ENCODE data around the gene FCHO1. TPM values are rescaled to one million over a fixed set of nuclear protein-coding genes. Genes with fewer than 3 reads are reported as not detected.

The FCHO1 gene
- total and polyA plus RNA-seq, 2 experiments from 2014 or later: 18.5 to 42.3 TPM

DNA sequence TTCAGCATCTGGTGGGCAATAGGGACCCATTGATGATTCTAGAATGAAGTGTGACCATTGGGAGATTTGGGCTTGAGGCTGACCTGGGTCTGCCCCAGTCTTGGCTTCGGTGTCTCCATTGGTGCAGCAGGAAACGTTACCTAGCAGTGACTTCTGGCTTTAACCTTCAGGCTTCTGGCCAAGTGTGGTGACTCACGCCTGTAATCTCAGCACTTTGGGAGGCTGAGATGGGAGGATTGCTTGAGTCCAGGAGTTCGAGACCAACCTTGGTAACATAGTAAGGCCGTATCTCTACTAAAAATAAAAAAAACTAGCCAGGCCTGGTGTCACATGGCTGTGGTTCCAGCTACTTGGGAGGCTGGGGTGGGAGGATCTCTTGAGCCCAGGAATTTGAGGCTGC lies 7.2 kb downstream of the FCHO1 start:
- Mint-ChIP-seq H3K27ac (no peak overlapping the region), H3K36me3 (ENCODE audit: low read depth) (peaks cover 4% of the 10 kb centered on the region; the same call in 1 of the 3 replicates), H3K4me1 (peaks cover 17% of the 10 kb centered on the region), H3K4me3 (no peak overlapping the region), H3K9me3 (no peaks in the 10 kb centered on the region; the same call in 2 of the 3 replicates), H3K27me3 (ENCODE audit: insufficient read depth, low read depth, poor library complexity) (peaks cover 12% of the 10 kb centered on the region)
- H3K4me3 ChIP-seq: no peak overlapping the region
- H3K27me3 ChIP-seq (ENCODE audit: insufficient read depth): no peaks in the 10 kb centered on the region
- H3K36me3 ChIP-seq (ENCODE audit: insufficient read depth): no peaks in the 10 kb centered on the region
- no peaks in the 10 kb centered on the region for H3K9me2 ChIP-seq (ENCODE audit: insufficient read depth)
- H3K27ac ChIP-seq (ENCODE audit: low read depth): no peak overlapping the region
- H3K79me2 ChIP-seq (replicated peaks; ENCODE audit: insufficient read depth): no peaks in the 10 kb centered on the region
- H4K20me1 ChIP-seq (replicated peaks; ENCODE audit: insufficient read depth): no peaks in the 10 kb centered on the region
- no peak for ATAC-seq
- DNase-seq (ENCODE audit: low spot score): no peak
- H3K4me1 ChIP-seq (ENCODE audit: insufficient read depth): no peaks in the 10 kb centered on the region; the same call in 1 of the 2 replicates
- TF ChIP-seq EZH2phosphoT487 (IDR thresholded peaks at IDR 0.05; ENCODE audit: unreplicated experiment): no peak
- TF ChIP-seq POLR2AphosphoS5 (IDR thresholded peaks at IDR 0.05; ENCODE audit: low read depth): no peak
- TF ChIP-seq, protein P1, sequence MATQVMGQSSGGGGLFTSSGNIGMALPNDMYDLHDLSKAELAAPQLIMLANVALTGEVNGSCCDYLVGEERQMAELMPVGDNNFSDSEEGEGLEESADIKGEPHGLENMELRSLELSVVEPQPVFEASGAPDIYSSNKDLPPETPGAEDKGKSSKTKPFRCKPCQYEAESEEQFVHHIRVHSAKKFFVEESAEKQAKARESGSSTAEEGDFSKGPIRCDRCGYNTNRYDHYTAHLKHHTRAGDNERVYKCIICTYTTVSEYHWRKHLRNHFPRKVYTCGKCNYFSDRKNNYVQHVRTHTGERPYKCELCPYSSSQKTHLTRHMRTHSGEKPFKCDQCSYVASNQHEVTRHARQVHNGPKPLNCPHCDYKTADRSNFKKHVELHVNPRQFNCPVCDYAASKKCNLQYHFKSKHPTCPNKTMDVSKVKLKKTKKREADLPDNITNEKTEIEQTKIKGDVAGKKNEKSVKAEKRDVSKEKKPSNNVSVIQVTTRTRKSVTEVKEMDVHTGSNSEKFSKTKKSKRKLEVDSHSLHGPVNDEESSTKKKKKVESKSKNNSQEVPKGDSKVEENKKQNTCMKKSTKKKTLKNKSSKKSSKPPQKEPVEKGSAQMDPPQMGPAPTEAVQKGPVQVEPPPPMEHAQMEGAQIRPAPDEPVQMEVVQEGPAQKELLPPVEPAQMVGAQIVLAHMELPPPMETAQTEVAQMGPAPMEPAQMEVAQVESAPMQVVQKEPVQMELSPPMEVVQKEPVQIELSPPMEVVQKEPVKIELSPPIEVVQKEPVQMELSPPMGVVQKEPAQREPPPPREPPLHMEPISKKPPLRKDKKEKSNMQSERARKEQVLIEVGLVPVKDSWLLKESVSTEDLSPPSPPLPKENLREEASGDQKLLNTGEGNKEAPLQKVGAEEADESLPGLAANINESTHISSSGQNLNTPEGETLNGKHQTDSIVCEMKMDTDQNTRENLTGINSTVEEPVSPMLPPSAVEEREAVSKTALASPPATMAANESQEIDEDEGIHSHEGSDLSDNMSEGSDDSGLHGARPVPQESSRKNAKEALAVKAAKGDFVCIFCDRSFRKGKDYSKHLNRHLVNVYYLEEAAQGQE (IDR thresholded peaks at IDR 0.05; ENCODE audit: unreplicated experiment): no peak
- TF ChIP-seq STAT1 (IDR thresholded peaks at IDR 0.05; ENCODE audit: unreplicated experiment): no peak
- no peak for TF ChIP-seq ZNF331 (CRISPR knock-in tag; IDR thresholded peaks at IDR 0.05; ENCODE audit: low read depth)
- TF ChIP-seq, protein P2, sequence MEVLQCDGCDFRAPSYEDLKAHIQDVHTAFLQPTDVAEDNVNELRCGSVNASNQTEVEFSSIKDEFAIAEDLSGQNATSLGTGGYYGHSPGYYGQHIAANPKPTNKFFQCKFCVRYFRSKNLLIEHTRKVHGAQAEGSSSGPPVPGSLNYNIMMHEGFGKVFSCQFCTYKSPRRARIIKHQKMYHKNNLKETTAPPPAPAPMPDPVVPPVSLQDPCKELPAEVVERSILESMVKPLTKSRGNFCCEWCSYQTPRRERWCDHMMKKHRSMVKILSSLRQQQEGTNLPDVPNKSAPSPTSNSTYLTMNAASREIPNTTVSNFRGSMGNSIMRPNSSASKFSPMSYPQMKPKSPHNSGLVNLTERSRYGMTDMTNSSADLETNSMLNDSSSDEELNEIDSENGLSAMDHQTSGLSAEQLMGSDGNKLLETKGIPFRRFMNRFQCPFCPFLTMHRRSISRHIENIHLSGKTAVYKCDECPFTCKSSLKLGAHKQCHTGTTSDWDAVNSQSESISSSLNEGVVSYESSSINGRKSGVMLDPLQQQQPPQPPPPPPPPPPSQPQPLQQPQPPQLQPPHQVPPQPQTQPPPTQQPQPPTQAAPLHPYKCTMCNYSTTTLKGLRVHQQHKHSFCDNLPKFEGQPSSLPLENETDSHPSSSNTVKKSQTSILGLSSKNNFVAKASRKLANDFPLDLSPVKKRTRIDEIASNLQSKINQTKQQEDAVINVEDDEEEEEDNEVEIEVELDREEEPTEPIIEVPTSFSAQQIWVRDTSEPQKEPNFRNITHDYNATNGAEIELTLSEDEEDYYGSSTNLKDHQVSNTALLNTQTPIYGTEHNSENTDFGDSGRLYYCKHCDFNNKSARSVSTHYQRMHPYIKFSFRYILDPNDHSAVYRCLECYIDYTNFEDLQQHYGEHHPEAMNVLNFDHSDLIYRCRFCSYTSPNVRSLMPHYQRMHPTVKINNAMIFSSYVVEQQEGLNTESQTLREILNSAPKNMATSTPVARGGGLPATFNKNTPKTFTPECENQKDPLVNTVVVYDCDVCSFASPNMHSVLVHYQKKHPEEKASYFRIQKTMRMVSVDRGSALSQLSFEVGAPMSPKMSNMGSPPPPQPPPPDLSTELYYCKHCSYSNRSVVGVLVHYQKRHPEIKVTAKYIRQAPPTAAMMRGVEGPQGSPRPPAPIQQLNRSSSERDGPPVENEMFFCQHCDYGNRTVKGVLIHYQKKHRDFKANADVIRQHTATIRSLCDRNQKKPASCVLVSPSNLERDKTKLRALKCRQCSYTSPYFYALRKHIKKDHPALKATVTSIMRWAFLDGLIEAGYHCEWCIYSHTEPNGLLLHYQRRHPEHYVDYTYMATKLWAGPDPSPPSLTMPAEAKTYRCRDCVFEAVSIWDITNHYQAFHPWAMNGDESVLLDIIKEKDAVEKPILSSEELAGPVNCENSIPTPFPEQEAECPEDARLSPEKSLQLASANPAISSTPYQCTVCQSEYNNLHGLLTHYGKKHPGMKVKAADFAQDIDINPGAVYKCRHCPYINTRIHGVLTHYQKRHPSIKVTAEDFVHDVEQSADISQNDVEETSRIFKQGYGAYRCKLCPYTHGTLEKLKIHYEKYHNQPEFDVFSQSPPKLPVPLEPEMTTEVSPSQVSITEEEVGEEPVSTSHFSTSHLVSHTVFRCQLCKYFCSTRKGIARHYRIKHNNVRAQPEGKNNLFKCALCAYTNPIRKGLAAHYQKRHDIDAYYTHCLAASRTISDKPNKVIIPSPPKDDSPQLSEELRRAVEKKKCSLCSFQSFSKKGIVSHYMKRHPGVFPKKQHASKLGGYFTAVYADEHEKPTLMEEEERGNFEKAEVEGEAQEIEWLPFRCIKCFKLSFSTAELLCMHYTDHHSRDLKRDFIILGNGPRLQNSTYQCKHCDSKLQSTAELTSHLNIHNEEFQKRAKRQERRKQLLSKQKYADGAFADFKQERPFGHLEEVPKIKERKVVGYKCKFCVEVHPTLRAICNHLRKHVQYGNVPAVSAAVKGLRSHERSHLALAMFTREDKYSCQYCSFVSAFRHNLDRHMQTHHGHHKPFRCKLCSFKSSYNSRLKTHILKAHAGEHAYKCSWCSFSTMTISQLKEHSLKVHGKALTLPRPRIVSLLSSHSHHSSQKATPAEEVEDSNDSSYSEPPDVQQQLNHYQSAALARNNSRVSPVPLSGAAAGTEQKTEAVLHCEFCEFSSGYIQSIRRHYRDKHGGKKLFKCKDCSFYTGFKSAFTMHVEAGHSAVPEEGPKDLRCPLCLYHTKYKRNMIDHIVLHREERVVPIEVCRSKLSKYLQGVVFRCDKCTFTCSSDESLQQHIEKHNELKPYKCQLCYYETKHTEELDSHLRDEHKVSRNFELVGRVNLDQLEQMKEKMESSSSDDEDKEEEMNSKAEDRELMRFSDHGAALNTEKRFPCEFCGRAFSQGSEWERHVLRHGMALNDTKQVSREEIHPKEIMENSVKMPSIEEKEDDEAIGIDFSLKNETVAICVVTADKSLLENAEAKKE (CRISPR knock-in tag; IDR thresholded peaks at IDR 0.05): no peak
- TF ChIP-seq, protein P3, sequence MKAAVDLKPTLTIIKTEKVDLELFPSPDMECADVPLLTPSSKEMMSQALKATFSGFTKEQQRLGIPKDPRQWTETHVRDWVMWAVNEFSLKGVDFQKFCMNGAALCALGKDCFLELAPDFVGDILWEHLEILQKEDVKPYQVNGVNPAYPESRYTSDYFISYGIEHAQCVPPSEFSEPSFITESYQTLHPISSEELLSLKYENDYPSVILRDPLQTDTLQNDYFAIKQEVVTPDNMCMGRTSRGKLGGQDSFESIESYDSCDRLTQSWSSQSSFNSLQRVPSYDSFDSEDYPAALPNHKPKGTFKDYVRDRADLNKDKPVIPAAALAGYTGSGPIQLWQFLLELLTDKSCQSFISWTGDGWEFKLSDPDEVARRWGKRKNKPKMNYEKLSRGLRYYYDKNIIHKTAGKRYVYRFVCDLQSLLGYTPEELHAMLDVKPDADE (IDR thresholded peaks at IDR 0.05): no peak
- TF ChIP-seq NANOG (IDR thresholded peaks at IDR 0.05; ENCODE audit: borderline replicate concordance): no peak
- no peak for TF ChIP-seq JUNB (IDR thresholded peaks at IDR 0.05; ENCODE audit: unreplicated experiment)
- TF ChIP-seq, protein P4, sequence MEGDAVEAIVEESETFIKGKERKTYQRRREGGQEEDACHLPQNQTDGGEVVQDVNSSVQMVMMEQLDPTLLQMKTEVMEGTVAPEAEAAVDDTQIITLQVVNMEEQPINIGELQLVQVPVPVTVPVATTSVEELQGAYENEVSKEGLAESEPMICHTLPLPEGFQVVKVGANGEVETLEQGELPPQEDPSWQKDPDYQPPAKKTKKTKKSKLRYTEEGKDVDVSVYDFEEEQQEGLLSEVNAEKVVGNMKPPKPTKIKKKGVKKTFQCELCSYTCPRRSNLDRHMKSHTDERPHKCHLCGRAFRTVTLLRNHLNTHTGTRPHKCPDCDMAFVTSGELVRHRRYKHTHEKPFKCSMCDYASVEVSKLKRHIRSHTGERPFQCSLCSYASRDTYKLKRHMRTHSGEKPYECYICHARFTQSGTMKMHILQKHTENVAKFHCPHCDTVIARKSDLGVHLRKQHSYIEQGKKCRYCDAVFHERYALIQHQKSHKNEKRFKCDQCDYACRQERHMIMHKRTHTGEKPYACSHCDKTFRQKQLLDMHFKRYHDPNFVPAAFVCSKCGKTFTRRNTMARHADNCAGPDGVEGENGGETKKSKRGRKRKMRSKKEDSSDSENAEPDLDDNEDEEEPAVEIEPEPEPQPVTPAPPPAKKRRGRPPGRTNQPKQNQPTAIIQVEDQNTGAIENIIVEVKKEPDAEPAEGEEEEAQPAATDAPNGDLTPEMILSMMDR (conservative IDR thresholded peaks at IDR 0.05; ENCODE audit: low read depth in 2 of 2): no peak
- no peak for TF ChIP-seq EZH2 (IDR thresholded peaks at IDR 0.05; ENCODE audit: low read depth, unreplicated experiment)
- TF ChIP-seq CREB1 (CRISPR knock-in tag; IDR thresholded peaks at IDR 0.05; ENCODE audit: low read depth): no peak
- no peak for TF ChIP-seq ZNF114 (CRISPR knock-in tag; IDR thresholded peaks at IDR 0.05)
- 0 out of 2 replicates have a peak, but pooled peaks cover 6% of the 10 kb centered on the region for H3F3A ChIP-seq (replicated peaks; ENCODE audit: low read depth)
- H3K4me2 ChIP-seq: no peak overlapping the region
- no peak overlapping the region for H2AFZ ChIP-seq

Measured in GM23338 (cell line).